ENCODE data around the gene LENG9.
"Not testable (repeated sequence)": the region's sequence is repeated elsewhere in the genome, so short reads cannot be mapped to it uniquely, and the experiment has no call there.

DNA sequence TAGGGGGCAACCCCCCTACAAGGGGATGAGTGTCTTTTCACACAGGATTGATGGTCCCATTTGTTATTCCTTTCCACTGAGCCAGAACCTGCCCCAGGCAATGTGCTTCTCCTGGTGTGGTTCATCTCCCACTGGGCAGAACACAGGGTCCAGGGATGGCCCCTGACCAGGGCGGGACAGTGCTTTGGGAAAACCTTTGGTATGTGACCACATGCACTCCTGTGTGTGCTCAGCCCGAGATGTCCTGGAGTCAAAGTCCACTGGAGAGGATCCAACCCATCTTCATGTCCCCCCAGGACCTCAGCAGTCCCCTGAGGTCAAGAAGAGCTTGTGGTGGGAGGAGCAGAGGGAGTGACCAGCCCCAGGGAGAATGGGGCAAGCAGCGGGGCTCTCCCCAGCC lies 44.9 kb upstream of the LENG9 start:
- TF ChIP-seq, protein P1, sequence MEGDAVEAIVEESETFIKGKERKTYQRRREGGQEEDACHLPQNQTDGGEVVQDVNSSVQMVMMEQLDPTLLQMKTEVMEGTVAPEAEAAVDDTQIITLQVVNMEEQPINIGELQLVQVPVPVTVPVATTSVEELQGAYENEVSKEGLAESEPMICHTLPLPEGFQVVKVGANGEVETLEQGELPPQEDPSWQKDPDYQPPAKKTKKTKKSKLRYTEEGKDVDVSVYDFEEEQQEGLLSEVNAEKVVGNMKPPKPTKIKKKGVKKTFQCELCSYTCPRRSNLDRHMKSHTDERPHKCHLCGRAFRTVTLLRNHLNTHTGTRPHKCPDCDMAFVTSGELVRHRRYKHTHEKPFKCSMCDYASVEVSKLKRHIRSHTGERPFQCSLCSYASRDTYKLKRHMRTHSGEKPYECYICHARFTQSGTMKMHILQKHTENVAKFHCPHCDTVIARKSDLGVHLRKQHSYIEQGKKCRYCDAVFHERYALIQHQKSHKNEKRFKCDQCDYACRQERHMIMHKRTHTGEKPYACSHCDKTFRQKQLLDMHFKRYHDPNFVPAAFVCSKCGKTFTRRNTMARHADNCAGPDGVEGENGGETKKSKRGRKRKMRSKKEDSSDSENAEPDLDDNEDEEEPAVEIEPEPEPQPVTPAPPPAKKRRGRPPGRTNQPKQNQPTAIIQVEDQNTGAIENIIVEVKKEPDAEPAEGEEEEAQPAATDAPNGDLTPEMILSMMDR (IDR thresholded peaks at IDR 0.05), result not testable (repeated sequence)
- TF ChIP-seq, protein P2, sequence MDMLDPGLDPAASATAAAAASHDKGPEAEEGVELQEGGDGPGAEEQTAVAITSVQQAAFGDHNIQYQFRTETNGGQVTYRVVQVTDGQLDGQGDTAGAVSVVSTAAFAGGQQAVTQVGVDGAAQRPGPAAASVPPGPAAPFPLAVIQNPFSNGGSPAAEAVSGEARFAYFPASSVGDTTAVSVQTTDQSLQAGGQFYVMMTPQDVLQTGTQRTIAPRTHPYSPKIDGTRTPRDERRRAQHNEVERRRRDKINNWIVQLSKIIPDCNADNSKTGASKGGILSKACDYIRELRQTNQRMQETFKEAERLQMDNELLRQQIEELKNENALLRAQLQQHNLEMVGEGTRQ (IDR thresholded peaks at IDR 0.05), result not testable (repeated sequence)
- TF ChIP-seq JUNB (IDR thresholded peaks at IDR 0.05); RAD21 (conservative IDR thresholded peaks at IDR 0.05 in 1 of 2, IDR thresholded peaks at IDR 0.05 in 1 of 2); SREBF2 (IDR thresholded peaks at IDR 0.05); EP300 (IDR thresholded peaks at IDR 0.05); NR3C1 (IDR thresholded peaks at IDR 0.05); POLR2A (IDR thresholded peaks at IDR 0.05; ENCODE audit: low read length); KDM1A (IDR thresholded peaks at IDR 0.05; ENCODE audit: low read depth); BHLHE40 (IDR thresholded peaks at IDR 0.05; ENCODE audit: low read depth, low read length); CHD2 (IDR thresholded peaks at IDR 0.05; ENCODE audit: low read length, partially characterized antibody); MYC (IDR thresholded peaks at IDR 0.05; ENCODE audit: borderline replicate concordance, low read length): not testable (repeated sequence)
- TF ChIP-seq, protein P3, sequence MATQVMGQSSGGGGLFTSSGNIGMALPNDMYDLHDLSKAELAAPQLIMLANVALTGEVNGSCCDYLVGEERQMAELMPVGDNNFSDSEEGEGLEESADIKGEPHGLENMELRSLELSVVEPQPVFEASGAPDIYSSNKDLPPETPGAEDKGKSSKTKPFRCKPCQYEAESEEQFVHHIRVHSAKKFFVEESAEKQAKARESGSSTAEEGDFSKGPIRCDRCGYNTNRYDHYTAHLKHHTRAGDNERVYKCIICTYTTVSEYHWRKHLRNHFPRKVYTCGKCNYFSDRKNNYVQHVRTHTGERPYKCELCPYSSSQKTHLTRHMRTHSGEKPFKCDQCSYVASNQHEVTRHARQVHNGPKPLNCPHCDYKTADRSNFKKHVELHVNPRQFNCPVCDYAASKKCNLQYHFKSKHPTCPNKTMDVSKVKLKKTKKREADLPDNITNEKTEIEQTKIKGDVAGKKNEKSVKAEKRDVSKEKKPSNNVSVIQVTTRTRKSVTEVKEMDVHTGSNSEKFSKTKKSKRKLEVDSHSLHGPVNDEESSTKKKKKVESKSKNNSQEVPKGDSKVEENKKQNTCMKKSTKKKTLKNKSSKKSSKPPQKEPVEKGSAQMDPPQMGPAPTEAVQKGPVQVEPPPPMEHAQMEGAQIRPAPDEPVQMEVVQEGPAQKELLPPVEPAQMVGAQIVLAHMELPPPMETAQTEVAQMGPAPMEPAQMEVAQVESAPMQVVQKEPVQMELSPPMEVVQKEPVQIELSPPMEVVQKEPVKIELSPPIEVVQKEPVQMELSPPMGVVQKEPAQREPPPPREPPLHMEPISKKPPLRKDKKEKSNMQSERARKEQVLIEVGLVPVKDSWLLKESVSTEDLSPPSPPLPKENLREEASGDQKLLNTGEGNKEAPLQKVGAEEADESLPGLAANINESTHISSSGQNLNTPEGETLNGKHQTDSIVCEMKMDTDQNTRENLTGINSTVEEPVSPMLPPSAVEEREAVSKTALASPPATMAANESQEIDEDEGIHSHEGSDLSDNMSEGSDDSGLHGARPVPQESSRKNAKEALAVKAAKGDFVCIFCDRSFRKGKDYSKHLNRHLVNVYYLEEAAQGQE (IDR thresholded peaks at IDR 0.05), result not testable (repeated sequence)
- TF ChIP-seq, protein P4, sequence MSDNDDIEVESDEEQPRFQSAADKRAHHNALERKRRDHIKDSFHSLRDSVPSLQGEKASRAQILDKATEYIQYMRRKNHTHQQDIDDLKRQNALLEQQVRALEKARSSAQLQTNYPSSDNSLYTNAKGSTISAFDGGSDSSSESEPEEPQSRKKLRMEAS (IDR thresholded peaks at IDR 0.05), result not testable (repeated sequence)
